Esophagus muscularis mucosa (tissue), 4 donors: ENCODE data around the gene USP1. TPM values are rescaled to one million over a fixed set of nuclear protein-coding genes. Genes with fewer than 3 reads are reported as not detected.

Experiments
- DNase-seq: peaks from one replicate; pipeline ENCODE4 v3.0.0-alpha.2; 2017; ENCODE audit errors: extremely low spot score
- H3K27ac ChIP-seq, 4 donors: fragments of 200-600 bp; sonication (generic); replicated peaks in 1 of 4; 1 replicate in 3 of 4; 2 replicates in 1 of 4; pipeline ENCODE4 v1.5.1; 2016 to 2019; ENCODE audit warnings: mild to moderate bottlenecking in 1 of 4
- H3K27me3 ChIP-seq, 4 donors: fragments of 200-600 bp; sonication (generic); one replicate each; pipeline versions ENCODE4 v1.5.1 to v1.6.0; 2016 to 2019
- H3K36me3 ChIP-seq, 4 donors: fragments of 200-600 bp; sonication (generic); one replicate each; pipeline ENCODE4 v1.5.1; 2016 to 2019
- H3K4me1 ChIP-seq, 4 donors: fragments of 200-600 bp; sonication (generic); one replicate each; pipeline ENCODE4 v1.5.1; 2016 to 2019
- H3K4me3 ChIP-seq, 4 donors: fragments of 200-600 bp; sonication (generic); 1 replicate in 2 of 4; 2 replicates in 2 of 4; pipeline ENCODE4 v1.5.1; 2016 to 2019; ENCODE audit warnings: mild to moderate bottlenecking in 4 of 4, moderate library complexity in 1 of 4
- H3K9me3 ChIP-seq, 4 donors: fragments of 200-600 bp; sonication (generic); 1 replicate in 3 of 4; 2 replicates in 1 of 4; pipeline ENCODE4 v1.5.1; 2016 to 2019
- CTCF ChIP-seq, 3 experiments: fragments of 200-600 bp in 2 of 3; fragments of 450-650 bp in 1 of 3; sonication (generic) in 2 of 3; IDR thresholded peaks; one replicate each; pipeline ENCODE4 v1.5.1; 2017 to 2019; ENCODE audit warnings: antibody characterized with exemption in 3 of 3, mild to moderate bottlenecking in 2 of 3, moderate library complexity in 1 of 3
- EP300 ChIP-seq: sonication (generic); formaldehyde crosslinking; IDR thresholded peaks from one replicate; pipeline ENCODE4 v1.6.1; 2017; ENCODE audit warnings: antibody characterized with exemption
- POLR2A ChIP-seq: fragments of 450-650 bp; IDR thresholded peaks from one replicate; pipeline ENCODE4 v1.6.1; 2017; ENCODE audit warnings: antibody characterized with exemption, moderate library complexity, mild to moderate bottlenecking, low read depth
- POLR2AphosphoS5 ChIP-seq, 2 donors: sonication (generic); formaldehyde crosslinking; IDR thresholded peaks; one replicate each; pipeline ENCODE4 v1.6.1; 2017; ENCODE audit warnings: antibody characterized with exemption in 2 of 2
- WGBS: methylation state at CpG from one replicate; pipeline ENCODE4 v1.1.5; 2018; 5-methylcytosine and 5-hydroxymethylcytosine counted together
- intact Hi-C: fragments of 100-400 bp; cut with DNase I; formaldehyde crosslinking; loops from one replicate; pipeline ENCODE4 v1.15.1; 2023
- total RNA-seq, 4 donors: library from RNA; depleted of rRNA; stranded (reverse); fragments of >200 nt; gene quantifications; one replicate each; pipeline versions ENCODE4 v1.1.0 to v1.2.1, GENCODE V29; 2016

The USP1 gene
- total RNA-seq, 4 donors from 2014 or later, result 21.0 to 32.4 (median 27.6) TPM

DNA sequence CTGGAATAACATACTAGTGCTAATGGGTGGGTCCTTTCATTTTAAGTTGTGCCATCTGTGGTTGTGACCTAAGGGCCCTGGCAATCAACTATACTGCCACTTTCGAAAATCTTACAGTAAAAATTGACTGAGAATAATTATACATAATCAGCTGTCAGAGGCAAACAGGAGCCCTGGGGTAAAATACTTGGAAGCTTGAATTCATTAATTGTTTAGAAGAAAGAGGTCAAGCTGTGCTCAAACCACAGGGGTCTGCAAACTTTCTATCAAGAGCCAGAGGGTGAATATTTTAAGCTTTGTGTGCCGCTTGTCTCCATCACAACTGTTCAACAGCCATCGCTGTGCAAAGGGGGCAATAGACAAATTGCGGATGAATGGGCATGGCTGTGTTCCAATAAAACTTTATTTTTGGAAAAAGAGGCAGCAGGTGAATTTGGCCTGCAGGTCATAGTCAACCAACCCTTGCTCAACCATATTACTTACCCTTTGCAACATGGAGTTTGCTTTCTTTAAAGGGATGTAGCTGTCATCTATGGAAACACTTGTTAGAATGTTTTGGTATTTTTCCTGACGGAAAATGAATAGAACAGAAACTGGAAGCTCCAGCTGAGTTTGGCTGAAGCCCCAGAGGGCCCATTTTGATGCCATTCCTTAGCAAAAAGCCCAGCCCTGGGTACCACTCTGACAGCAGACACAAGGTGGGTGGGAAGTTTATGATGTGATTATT is 35.7 kb upstream of the USP1 start:
- DNase-seq, result no peak
- Histone ChIP-seq H3K4me1 (no peaks in the 10 kb centered on the region), H3K9me3 (no peaks in the 10 kb centered on the region), H3K27ac (no peak overlapping the region), H3K4me3 (no peak overlapping the region), H3K36me3 (no peaks in the 10 kb centered on the region), H3K27me3 (no peaks in the 10 kb centered on the region)
- no peak for TF ChIP-seq CTCF (IDR thresholded peaks at IDR 0.05)
- 82% methylated on average over 5 of the region's 5 CpGs for WGBS
- intact Hi-C loops, result no loop called here

GRCh38 chr1:62405247-62405646 is 31.6 kb upstream of the USP1 start:
- Histone ChIP-seq H3K4me1 (no peaks in the 10 kb centered on the region), H3K9me3 (no peaks in the 10 kb centered on the region), H3K27me3 (no peaks in the 10 kb centered on the region), H3K27ac (no peak overlapping the region), H3K4me3 (no peak overlapping the region), H3K36me3 (no peaks in the 10 kb centered on the region)
- intact Hi-C loops, result no loop called here
- WGBS, result 95% methylated on average over 2 of the region's 2 CpGs
- DNase-seq, result no peak
- TF ChIP-seq EP300, result no peak
- TF ChIP-seq POLR2AphosphoS5 (IDR thresholded peaks at IDR 0.05), result no peak
- TF ChIP-seq CTCF (IDR thresholded peaks at IDR 0.05), result no peak
- TF ChIP-seq POLR2A, result no peak

GRCh38 chr1:62406576-62406975 is 30.3 kb upstream of the USP1 start:
- Histone ChIP-seq H3K27ac (no peak overlapping the region), H3K4me1 (no peaks in the 10 kb centered on the region), H3K27me3 (no peaks in the 10 kb centered on the region), H3K36me3 (no peaks in the 10 kb centered on the region), H3K9me3 (no peaks in the 10 kb centered on the region), H3K4me3 (no peak overlapping the region)
- no peak for TF ChIP-seq POLR2A
- no peak for TF ChIP-seq EP300
- no peak for TF ChIP-seq POLR2AphosphoS5 (IDR thresholded peaks at IDR 0.05)
- no peak for TF ChIP-seq CTCF (IDR thresholded peaks at IDR 0.05)
- DNase-seq, result no peak
- intact Hi-C loops, result loop anchor here (2.0 kb wide), 1 partner anchor 232 kb away; no protein-coding TSS in a partner anchor
- WGBS, result 40% methylated on average over 1 of the region's 3 CpGs

DNA sequence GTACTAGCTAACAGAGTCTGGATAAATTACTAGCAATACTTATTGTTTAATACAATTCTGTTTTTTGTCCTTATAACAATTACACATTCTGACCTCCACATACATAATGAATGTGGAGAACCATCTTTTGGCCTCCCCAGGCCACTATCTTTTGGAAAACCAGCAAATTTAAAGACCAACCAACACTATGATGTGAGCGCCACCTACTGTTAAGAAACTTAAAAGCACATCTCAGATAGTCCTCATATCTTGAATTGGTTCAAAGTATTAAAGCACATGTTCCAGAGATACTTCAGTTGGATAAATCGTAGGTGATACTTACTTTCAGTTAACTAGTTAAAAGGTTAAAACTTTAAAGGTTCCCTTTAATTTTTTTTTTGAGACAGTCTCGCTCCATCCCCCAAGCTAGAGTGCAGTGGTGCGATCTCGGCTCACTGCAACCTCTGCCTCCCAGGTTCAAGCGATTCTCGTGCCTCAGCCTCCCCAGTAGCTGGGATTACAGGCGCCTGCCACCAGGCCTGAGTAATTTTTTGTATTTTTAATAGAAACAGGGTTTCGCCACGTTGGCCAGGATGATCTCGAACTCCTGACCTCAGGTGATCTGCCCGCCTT is 29.3 kb upstream of the USP1 start:
- TF ChIP-seq EP300, result no peak
- no peak for TF ChIP-seq POLR2A
- no peak for TF ChIP-seq POLR2AphosphoS5 (IDR thresholded peaks at IDR 0.05)
- TF ChIP-seq CTCF (IDR thresholded peaks at IDR 0.05), result peak; percentile 66 to 74 (median 72)

More for the DNA sequence above, 29.3 kb upstream of the USP1 start:
- no peak overlapping the region for H3K4me3 ChIP-seq
- no peak overlapping the region for H3K27ac ChIP-seq
- H3K36me3 ChIP-seq, result no peaks in the 10 kb centered on the region
- DNase-seq, result no peak
- no peaks in the 10 kb centered on the region for H3K9me3 ChIP-seq
- H3K27me3 ChIP-seq, result peaks cover 0 to 6% (median 0%) of the 10 kb centered on the region in 4 donors
- intact Hi-C loops, result loop anchor here (2.0 kb wide), 1 partner anchor 233 kb away; no protein-coding TSS in a partner anchor
- no peaks in the 10 kb centered on the region for H3K4me1 ChIP-seq
- WGBS, result 72% methylated on average over 12 of the region's 12 CpGs
